Esophagus muscularis mucosa (tissue), 4 donors: ENCODE data around the gene LRR1. TPM values are rescaled to one million over a fixed set of nuclear protein-coding genes. Genes with fewer than 3 reads are reported as not detected.
A peak's percentile ranks its signal among the peaks of the same experiment; 100 is the strongest.

Source experiments
- DNase-seq: peaks from one replicate; pipeline ENCODE4 v3.0.0-alpha.2; 2017; ENCODE audit errors: extremely low spot score
- H3K27ac ChIP-seq, 4 donors: fragments of 200-600 bp; sonication (generic); replicated peaks in 1 of 4; 1 replicate in 3 of 4; 2 replicates in 1 of 4; pipeline ENCODE4 v1.5.1; 2016 to 2019; ENCODE audit warnings: mild to moderate bottlenecking in 1 of 4
- H3K27me3 ChIP-seq, 4 donors: fragments of 200-600 bp; sonication (generic); one replicate each; pipeline versions ENCODE4 v1.5.1 to v1.6.0; 2016 to 2019
- H3K36me3 ChIP-seq, 4 donors: fragments of 200-600 bp; sonication (generic); one replicate each; pipeline ENCODE4 v1.5.1; 2016 to 2019
- H3K4me1 ChIP-seq, 4 donors: fragments of 200-600 bp; sonication (generic); one replicate each; pipeline ENCODE4 v1.5.1; 2016 to 2019
- H3K4me3 ChIP-seq, 4 donors: fragments of 200-600 bp; sonication (generic); 1 replicate in 2 of 4; 2 replicates in 2 of 4; pipeline ENCODE4 v1.5.1; 2016 to 2019; ENCODE audit warnings: mild to moderate bottlenecking in 4 of 4, moderate library complexity in 1 of 4
- H3K9me3 ChIP-seq, 4 donors: fragments of 200-600 bp; sonication (generic); 1 replicate in 3 of 4; 2 replicates in 1 of 4; pipeline ENCODE4 v1.5.1; 2016 to 2019
- CTCF ChIP-seq, 3 experiments: fragments of 200-600 bp in 2 of 3; fragments of 450-650 bp in 1 of 3; sonication (generic) in 2 of 3; IDR thresholded peaks; one replicate each; pipeline ENCODE4 v1.5.1; 2017 to 2019; ENCODE audit warnings: antibody characterized with exemption in 3 of 3, mild to moderate bottlenecking in 2 of 3, moderate library complexity in 1 of 3
- EP300 ChIP-seq: sonication (generic); formaldehyde crosslinking; IDR thresholded peaks from one replicate; pipeline ENCODE4 v1.6.1; 2017; ENCODE audit warnings: antibody characterized with exemption
- POLR2A ChIP-seq: fragments of 450-650 bp; IDR thresholded peaks from one replicate; pipeline ENCODE4 v1.6.1; 2017; ENCODE audit warnings: antibody characterized with exemption, moderate library complexity, mild to moderate bottlenecking, low read depth
- POLR2AphosphoS5 ChIP-seq, 2 donors: sonication (generic); formaldehyde crosslinking; IDR thresholded peaks; one replicate each; pipeline ENCODE4 v1.6.1; 2017; ENCODE audit warnings: antibody characterized with exemption in 2 of 2
- WGBS: methylation state at CpG from one replicate; pipeline ENCODE4 v1.1.5; 2018; 5-methylcytosine and 5-hydroxymethylcytosine counted together
- intact Hi-C: fragments of 100-400 bp; cut with DNase I; formaldehyde crosslinking; loops from one replicate; pipeline ENCODE4 v1.15.1; 2023
- total RNA-seq, 4 donors: library from RNA; depleted of rRNA; stranded (reverse); fragments of >200 nt; gene quantifications; one replicate each; pipeline versions ENCODE4 v1.1.0 to v1.2.1, GENCODE V29; 2016

LRR1 gene
- total RNA-seq, result 10 to 100 TPM in 2 of 4 donors, 1 to 10 TPM in 2; 8.6 to 17.8 (median 10.3) TPM

DNA sequence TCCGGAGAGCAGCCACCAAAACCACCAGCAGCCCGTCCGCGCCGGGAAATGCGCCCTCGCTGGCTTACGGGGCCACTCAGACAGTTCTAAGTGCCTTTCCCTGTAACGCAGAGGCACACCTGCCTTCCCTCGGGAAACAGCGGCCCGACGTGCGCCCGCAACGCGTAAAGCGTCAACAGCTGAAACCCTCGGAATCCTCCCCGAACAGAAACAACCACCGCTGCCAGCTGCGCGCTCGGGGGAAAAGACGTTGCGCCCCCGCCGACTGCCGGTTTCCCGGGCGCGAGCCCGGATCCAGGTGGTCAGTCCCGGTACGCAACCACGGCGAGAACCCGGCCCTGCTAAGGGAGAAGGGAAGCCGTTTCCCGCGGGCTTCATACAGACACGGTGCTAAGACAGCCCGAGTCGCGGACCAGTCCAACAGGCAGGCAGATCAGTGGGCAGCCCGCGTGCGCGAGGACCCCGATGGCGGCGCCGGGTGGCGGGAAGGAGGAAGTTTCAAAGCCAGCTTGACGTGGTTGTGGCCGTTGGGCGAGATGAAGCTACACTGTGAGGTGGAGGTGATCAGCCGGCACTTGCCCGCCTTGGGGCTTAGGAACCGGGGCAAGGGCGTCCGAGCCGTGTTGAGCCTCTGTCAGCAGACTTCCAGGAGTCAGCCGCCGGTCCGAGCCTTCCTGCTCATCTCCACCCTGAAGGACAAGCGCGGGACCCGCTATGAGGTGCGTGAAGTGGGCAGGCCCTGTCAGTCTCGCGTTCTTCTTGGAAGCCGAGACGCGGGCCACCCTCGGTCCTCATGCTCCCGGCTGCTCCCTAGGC, at the start of gene LRR1:
Gene LRR1, plus strand, starts transcription at position 456 of the 816 bp plus-strand sequence. Its CDS starts 81 bp downstream, at position 537.
- Histone ChIP-seq H3K27me3 (no peaks in the 10 kb centered on the region), H3K36me3 (peaks cover 0 to 5% (median 2%) of the 10 kb centered on the region in 4 donors), H3K27ac (peak within 1 kb of the TSS; percentile 95 to 98 (median 97)), H3K4me3 (peak within 1 kb of the TSS; percentile 80 to 96 (median 86)), H3K4me1 (peaks cover 0 to 23% (median 21%) of the 10 kb centered on the region in 4 donors), H3K9me3 (no peaks in the 10 kb centered on the region)
- intact Hi-C loops, result loop anchor here (5.0 kb wide), 1 partner anchor 34 kb away; no protein-coding TSS in a partner anchor
- WGBS, result 0% methylated on average over 51 of the region's 77 CpGs
- DNase-seq, result peak; percentile 95
- TF ChIP-seq EP300 (peak; percentile 5), POLR2AphosphoS5 (IDR thresholded peaks at IDR 0.05) (peak; percentile 52 to 56), CTCF (IDR thresholded peaks at IDR 0.05) (no peak)

- H3K4me1 ChIP-seq, result no peaks in the 10 kb centered on the region
- no peak overlapping the region for H3K4me3 ChIP-seq
- 44% methylated on average over 1 of the region's 1 CpG for WGBS
- no peak overlapping the region for H3K27ac ChIP-seq
- intact Hi-C loops, result no loop called here
- TF ChIP-seq POLR2AphosphoS5 (IDR thresholded peaks at IDR 0.05) (no peak), POLR2A (no peak), CTCF (IDR thresholded peaks at IDR 0.05) (no peak), EP300 (no peak)
- no peaks in the 10 kb centered on the region for H3K36me3 ChIP-seq
- H3K9me3 ChIP-seq, result no peaks in the 10 kb centered on the region
- no peaks in the 10 kb centered on the region for H3K27me3 ChIP-seq
- DNase-seq, result no peak
These were observed 49.3 kb upstream of the LRR1 start for GRCh38 chr14:49549446-49549845.

GRCh38 chr14:49549881-49550280, 48.9 kb upstream of the LRR1 start:
- Histone ChIP-seq H3K27me3 (no peaks in the 10 kb centered on the region), H3K27ac (no peak overlapping the region), H3K9me3 (no peaks in the 10 kb centered on the region), H3K4me3 (no peak overlapping the region), H3K36me3 (no peaks in the 10 kb centered on the region), H3K4me1 (no peaks in the 10 kb centered on the region)
- no peak for TF ChIP-seq CTCF (IDR thresholded peaks at IDR 0.05)
- TF ChIP-seq EP300, result no peak
- no peak for TF ChIP-seq POLR2AphosphoS5 (IDR thresholded peaks at IDR 0.05)
- no peak for TF ChIP-seq POLR2A
- intact Hi-C loops, result no loop called here
- 72% methylated on average over 4 of the region's 4 CpGs for WGBS
- peak; percentile 80 for DNase-seq

GRCh38 chr14:49550286-49551184, 48.2 kb upstream of the LRR1 start:
- Histone ChIP-seq H3K27me3 (no peaks in the 10 kb centered on the region), H3K27ac (no peak overlapping the region), H3K36me3 (no peaks in the 10 kb centered on the region), H3K9me3 (no peaks in the 10 kb centered on the region), H3K4me1 (no peaks in the 10 kb centered on the region), H3K4me3 (no peak overlapping the region)
- 69% methylated on average over 5 of the region's 5 CpGs for WGBS
- intact Hi-C loops, result no loop called here
- TF ChIP-seq POLR2A, result no peak
- TF ChIP-seq CTCF (IDR thresholded peaks at IDR 0.05), result no peak
- no peak for TF ChIP-seq EP300
- TF ChIP-seq POLR2AphosphoS5 (IDR thresholded peaks at IDR 0.05), result no peak
- no peak for DNase-seq
